ENCODE measurements around the gene EHMT1.

EHMT1 gene

GRCh38 chr9:137743695-137744094, 124.9 kb downstream of the EHMT1 start:
- H3K9me2 ChIP-seq (replicated peaks; ENCODE audit: insufficient read depth, low read length) = no peaks in the 10 kb centered on the region
- TF ChIP-seq CTCF (IDR thresholded peaks at IDR 0.05; ENCODE audit: low read length) = no peak
- no peak for TF ChIP-seq EZH2 (optimal IDR thresholded peaks at IDR 0.05; ENCODE audit: low read depth, low read length)
- no peak for TF ChIP-seq EZH2phosphoT487 (IDR thresholded peaks at IDR 0.05; ENCODE audit: low read length)
- no peak overlapping the region for H2AFZ ChIP-seq (ENCODE audit: low read length)
- no peak overlapping the region for H3K4me3 ChIP-seq (ENCODE audit: low read length)
- H3K4me1 ChIP-seq (ENCODE audit: low read length) = 0 out of 2 replicates have a peak, but pooled peaks cover under 1% of the 10 kb centered on the region
- H3K27ac ChIP-seq (ENCODE audit: low read length) = no peak overlapping the region
- H4K20me1 ChIP-seq (ENCODE audit: insufficient read depth, low read length) = no peaks in the 10 kb centered on the region
- H3F3A ChIP-seq (ENCODE audit: insufficient read depth, low read length) = no peaks in the 10 kb centered on the region
- no peaks in the 10 kb centered on the region for H3K79me2 ChIP-seq (ENCODE audit: low read length)
- H3K27me3 ChIP-seq (replicated peaks; ENCODE audit: insufficient read depth, low read length) = no peaks in the 10 kb centered on the region
- DNase-seq = no peak
- no peak overlapping the region for H3K4me2 ChIP-seq (ENCODE audit: low read depth, low read length)
- no peaks in the 10 kb centered on the region for H3K36me3 ChIP-seq (replicated peaks; ENCODE audit: insufficient read depth, low read length)
- H3K9me3 ChIP-seq (replicated peaks; ENCODE audit: insufficient read depth, low read length) = no peaks in the 10 kb centered on the region
- H3K9ac ChIP-seq (ENCODE audit: low read length) = no peak overlapping the region

GRCh38 chr9:137744632-137745183, 125.9 kb downstream of the EHMT1 start:
- DNase-seq = no peak
- Histone ChIP-seq H3F3A (ENCODE audit: insufficient read depth, low read length) (no peaks in the 10 kb centered on the region), H3K9ac (ENCODE audit: low read length) (no peak overlapping the region), H3K4me3 (ENCODE audit: low read length) (no peak overlapping the region), H3K9me2 (replicated peaks; ENCODE audit: insufficient read depth, low read length) (no peaks in the 10 kb centered on the region), H3K4me2 (ENCODE audit: low read depth, low read length) (no peak overlapping the region), H2AFZ (ENCODE audit: low read length) (no peak overlapping the region), H3K79me2 (ENCODE audit: low read length) (no peaks in the 10 kb centered on the region), H3K27me3 (replicated peaks; ENCODE audit: insufficient read depth, low read length) (no peaks in the 10 kb centered on the region), H3K27ac (ENCODE audit: low read length) (no peak overlapping the region), H4K20me1 (ENCODE audit: insufficient read depth, low read length) (no peaks in the 10 kb centered on the region), H3K36me3 (replicated peaks; ENCODE audit: insufficient read depth, low read length) (no peaks in the 10 kb centered on the region), H3K4me1 (ENCODE audit: low read length) (no peaks in the 10 kb centered on the region), H3K9me3 (replicated peaks; ENCODE audit: insufficient read depth, low read length) (no peaks in the 10 kb centered on the region)
- TF ChIP-seq EZH2 (optimal IDR thresholded peaks at IDR 0.05; ENCODE audit: low read depth, low read length) (no peak), EZH2phosphoT487 (IDR thresholded peaks at IDR 0.05; ENCODE audit: low read length) (no peak), CTCF (IDR thresholded peaks at IDR 0.05; ENCODE audit: low read length) (no peak)

- H4K20me1 ChIP-seq (ENCODE audit: insufficient read depth, low read length) = no peaks in the 10 kb centered on the region
- no peak for DNase-seq
- no peaks in the 10 kb centered on the region for H3F3A ChIP-seq (ENCODE audit: insufficient read depth, low read length)
- H3K79me2 ChIP-seq (ENCODE audit: low read length) = no peaks in the 10 kb centered on the region
- no peak for TF ChIP-seq CTCF (IDR thresholded peaks at IDR 0.05; ENCODE audit: low read length)
- TF ChIP-seq EZH2 (optimal IDR thresholded peaks at IDR 0.05; ENCODE audit: low read depth, low read length) = no peak
- no peak for TF ChIP-seq EZH2phosphoT487 (IDR thresholded peaks at IDR 0.05; ENCODE audit: low read length)
- H3K9me3 ChIP-seq (replicated peaks; ENCODE audit: insufficient read depth, low read length) = no peaks in the 10 kb centered on the region
- no peaks in the 10 kb centered on the region for H3K27me3 ChIP-seq (replicated peaks; ENCODE audit: insufficient read depth, low read length)
- no peaks in the 10 kb centered on the region for H3K9me2 ChIP-seq (replicated peaks; ENCODE audit: insufficient read depth, low read length)
- no peaks in the 10 kb centered on the region for H3K36me3 ChIP-seq (replicated peaks; ENCODE audit: insufficient read depth, low read length)
- H3K27ac ChIP-seq (ENCODE audit: low read length) = no peak overlapping the region
- no peak overlapping the region for H3K4me2 ChIP-seq (ENCODE audit: low read depth, low read length)
- no peak overlapping the region for H3K9ac ChIP-seq (ENCODE audit: low read length)
- no peak overlapping the region for H3K4me3 ChIP-seq (ENCODE audit: low read length)
- H3K4me1 ChIP-seq (ENCODE audit: low read length) = no peaks in the 10 kb centered on the region
- no peak overlapping the region for H2AFZ ChIP-seq (ENCODE audit: low read length)
These were observed 126.8 kb downstream of the EHMT1 start for GRCh38 chr9:137745541-137745991.

Measured in MM.1S (cell line).